Epithelial cell of esophagus (primary cell): ENCODE results near the gene ACAD11.
A peak's percentile ranks its signal among the peaks of the same experiment; 100 is the strongest.

ENCODE experiments used
- DNase-seq: peaks from one replicate; pipeline ENCODE4 v3.0.0; 2010; ENCODE audit warnings: low read depth
- H3K4me3 ChIP-seq: 2 replicates; pipeline ENCODE4 v1.5.1; 2011; ENCODE audit warnings: mild to moderate bottlenecking, low read length, control low read depth
- CTCF ChIP-seq: IDR thresholded peaks from 2 replicates; pipeline ENCODE4 v1.5.1; 2011; ENCODE audit warnings: low read depth, mild to moderate bottlenecking, low read length, control low read depth, inconsistent platforms; ENCODE audit not compliant: insufficient read depth; ENCODE audit errors: missing control alignments

Gene ACAD11

GRCh38 chr3:132638706-132639105 lies 20.9 kb downstream of the ACAD11 start:
- no peak for DNase-seq
- no peak for TF ChIP-seq CTCF
- no peak overlapping the region for H3K4me3 ChIP-seq

- no peak overlapping the region for H3K4me3 ChIP-seq
- DNase-seq, result peak; percentile 71
- TF ChIP-seq CTCF, result no peak
Measured at GRCh38 chr3:132637590-132637989, 22.0 kb downstream of the ACAD11 start.

GRCh38 chr3:132635052-132635451 lies 24.6 kb downstream of the ACAD11 start:
- no peak for TF ChIP-seq CTCF
- no peak for DNase-seq
- H3K4me3 ChIP-seq, result no peak overlapping the region

- no peak overlapping the region for H3K4me3 ChIP-seq
- TF ChIP-seq CTCF, result no peak
- DNase-seq, result no peak
Measured at GRCh38 chr3:132630612-132631011, 29.0 kb downstream of the ACAD11 start.

GRCh38 chr3:132629928-132630327 lies 29.7 kb downstream of the ACAD11 start:
- no peak for TF ChIP-seq CTCF
- no peak overlapping the region for H3K4me3 ChIP-seq
- DNase-seq, result peak; percentile 76

- TF ChIP-seq CTCF, result no peak
- no peak for DNase-seq
- no peak overlapping the region for H3K4me3 ChIP-seq
Measured at GRCh38 chr3:132628157-132628556, 31.5 kb downstream of the ACAD11 start.

GRCh38 chr3:132626955-132627354 lies 32.7 kb downstream of the ACAD11 start:
- peak; percentile 19 for DNase-seq
- TF ChIP-seq CTCF, result no peak
- no peak overlapping the region for H3K4me3 ChIP-seq
